Muscle of back (tissue), 11 donors: ENCODE data around the gene NOM1. TPM values are rescaled to one million over a fixed set of nuclear protein-coding genes. Genes with fewer than 3 reads are reported as not detected.
A peak's percentile ranks its signal among the peaks of the same experiment; 100 is the strongest.

Experiments used
- DNase-seq, 3 donors: peaks; one replicate each; pipeline versions ENCODE4 v3.0.0 to v3.0.0-alpha.2; 2013
- polyA plus RNA-seq, 10 donors: library from polyadenylated mRNA; unstranded; fragments of 120-200 nt; gene quantifications; one replicate each; pipeline ENCODE4 v1.2.1, GENCODE V29; 2013; ENCODE audit not compliant: insufficient read length in 10 of 10

NOM1 gene
- polyA plus RNA-seq, 10 donors, result 11.0 to 22.9 (median 16.7) TPM

DNA sequence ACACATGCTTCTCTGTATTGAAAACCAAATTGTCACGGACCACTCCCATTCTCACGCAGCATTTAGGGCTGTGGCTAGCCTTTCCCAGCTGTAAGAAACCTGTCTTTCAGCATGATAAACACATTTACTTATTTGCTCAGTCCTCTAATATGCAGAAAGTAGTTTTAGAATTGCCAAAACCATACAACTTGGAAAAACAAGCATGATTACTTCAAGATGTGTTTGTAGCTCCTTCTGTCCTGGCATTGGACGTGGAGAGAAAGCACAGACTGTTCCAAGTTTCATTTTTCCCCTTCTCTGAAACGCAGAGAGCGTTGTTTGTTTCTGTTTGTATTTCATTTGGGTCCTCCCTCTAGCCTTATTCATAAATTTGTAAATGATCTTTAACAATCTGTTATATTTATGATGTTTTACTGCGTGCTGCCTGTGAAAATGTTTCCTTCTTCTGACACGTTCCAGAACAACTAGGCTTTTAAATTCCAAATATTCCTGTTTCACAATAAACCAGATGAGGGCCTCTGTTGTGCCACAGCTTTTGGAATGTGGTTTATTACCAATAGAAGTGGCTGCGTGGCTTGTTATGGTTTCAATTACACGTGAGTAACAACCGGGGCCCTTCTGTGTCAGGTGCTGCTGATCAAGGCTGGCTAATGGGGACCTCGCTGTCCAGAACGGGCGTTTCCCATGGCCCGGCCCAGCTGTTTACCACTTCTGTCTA lies 34.8 kb downstream of the NOM1 start:
- peak; percentile 52 to 88 (median 72) for DNase-seq

DNA sequence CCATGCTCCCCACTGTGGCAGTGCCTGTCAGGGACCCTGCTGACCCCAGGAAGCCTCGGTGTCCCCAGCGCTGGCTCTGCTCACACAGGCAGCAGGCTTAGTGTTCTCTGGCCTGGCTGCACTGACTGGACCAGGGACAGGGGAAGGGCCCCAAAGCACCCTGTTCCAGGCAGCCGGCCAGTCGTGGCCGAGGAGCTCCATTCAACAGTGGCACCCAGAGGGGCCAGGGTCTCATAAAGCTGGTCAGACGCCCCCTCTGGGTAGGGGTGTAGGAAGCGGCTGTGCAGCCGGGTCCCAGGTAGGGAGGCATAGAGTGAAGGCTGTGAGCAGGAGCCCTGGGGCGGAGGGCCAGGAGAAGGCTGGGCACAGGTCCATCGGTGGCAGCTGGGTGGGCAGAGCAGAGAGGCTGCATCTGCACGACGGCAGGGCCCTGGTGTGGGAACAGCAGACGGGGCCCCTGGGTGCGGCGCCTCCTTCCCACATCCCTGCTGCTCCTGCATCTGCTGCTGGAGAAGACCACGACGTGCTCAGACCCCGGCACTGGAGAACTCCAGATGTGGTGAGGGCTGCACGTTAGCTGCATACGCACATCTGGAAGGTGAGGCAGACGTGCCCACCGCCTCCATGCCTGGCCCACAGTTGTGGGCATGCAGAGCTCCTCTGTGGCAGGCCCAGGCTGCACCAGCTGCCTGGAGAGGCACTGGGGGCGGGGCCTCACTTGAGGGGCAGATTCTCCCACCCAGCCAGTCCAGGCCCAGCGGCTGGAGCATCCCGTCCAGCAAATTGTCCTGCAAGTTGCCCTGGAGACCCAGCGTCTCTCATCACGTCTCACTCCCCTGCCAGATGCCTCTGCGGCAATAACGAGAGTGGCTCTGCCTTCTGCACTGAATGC lies 35.8 kb downstream of the NOM1 start:
- DNase-seq, result no peak

DNA sequence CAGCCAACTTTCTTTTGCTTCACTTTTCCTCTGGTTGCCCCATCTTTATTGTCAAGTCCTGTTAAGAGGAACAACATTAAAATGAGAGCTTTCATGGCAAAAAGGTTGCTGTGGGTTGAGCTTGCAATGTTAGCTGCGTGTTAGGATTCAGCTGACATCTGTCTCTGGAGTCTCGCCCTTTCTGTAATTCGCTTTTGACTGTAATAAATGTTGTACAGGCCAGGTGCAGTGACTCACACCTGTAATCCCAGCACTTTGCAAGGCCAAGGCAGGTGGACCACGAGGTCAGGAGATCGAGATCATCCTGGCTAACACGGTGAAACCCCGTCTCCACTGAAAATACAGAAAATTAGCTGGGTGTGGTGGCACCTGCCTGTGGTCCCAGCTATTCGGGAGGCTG lies 36.9 kb downstream of the NOM1 start:
- no peak for DNase-seq

DNA sequence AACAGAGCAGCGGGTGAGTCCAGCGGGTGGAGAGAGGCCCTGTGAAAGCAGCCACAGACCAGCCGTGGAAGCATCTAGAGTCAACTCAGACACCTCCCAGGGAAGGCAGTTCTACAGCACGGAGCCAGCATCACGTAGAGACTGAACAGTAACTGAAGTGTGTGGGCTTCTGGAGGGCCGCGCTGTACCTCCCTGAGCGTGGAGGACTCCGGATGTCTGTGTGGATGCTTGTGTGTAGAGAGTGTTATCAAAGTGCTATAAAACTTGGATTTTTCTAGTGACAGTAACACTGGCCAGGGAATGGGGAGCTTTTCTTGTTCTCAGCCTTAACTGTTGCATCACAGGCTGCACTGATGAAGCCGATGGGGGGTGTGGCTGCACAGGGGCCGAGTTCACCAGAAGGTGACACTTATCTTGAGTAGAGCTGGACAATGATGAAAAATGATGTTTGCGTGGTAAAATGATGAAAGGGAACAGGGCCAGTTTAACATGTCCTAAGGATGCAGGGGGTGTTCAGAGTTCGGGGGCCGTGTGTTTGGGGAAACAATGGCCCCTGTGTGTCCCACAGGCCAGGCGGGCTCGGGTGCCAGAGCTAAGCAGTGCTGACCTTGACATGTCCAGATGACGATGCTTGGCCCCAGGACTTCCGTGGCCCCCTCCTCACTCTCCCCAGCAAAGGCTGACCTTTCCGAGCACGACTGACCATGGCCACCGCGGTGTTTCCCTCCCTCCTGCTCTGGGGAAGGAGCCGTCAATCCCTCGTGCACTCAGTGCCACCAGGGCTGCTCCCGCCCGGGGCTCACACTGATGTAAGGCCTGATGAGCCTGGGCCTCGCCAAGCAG lies 39.1 kb downstream of the NOM1 start:
- no peak for DNase-seq

DNA sequence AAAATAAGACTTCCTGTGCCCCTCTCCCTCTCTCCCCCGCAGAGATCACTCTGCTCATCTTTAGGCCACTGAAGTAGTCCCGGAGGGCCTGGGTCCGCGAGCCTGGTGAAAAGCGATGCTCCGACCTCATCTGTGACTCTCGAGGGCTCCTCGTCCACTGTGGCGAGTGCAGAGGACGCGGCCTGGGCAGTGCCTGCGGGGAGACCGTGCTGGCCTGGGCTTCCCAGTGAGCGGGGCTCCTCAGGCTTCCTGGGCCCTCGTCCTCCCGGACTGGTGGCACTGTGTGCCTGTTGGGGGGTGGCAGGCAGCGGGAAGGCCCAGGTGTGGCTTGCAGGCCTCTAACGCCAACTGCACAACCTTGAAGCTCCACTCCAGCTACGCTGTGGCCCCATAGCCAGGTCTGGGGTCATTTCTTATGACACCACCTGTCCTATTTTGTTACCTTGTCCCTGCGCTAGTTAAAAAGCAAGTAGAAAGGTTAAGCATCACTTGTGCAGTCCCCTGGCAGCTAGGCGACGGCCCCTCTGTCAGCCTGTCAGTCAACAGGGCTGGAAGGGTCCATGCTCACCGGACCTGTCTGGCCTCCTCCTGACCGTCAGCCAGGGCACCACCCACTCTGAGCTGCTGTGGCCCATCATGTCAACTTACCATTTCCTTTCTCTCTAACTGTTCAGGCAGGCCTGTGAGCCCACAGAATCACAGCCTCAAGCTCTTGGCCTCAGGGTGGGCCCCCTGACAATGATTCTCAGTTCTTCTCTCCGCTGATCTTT lies 40.4 kb downstream of the NOM1 start:
- no peak for DNase-seq

DNA sequence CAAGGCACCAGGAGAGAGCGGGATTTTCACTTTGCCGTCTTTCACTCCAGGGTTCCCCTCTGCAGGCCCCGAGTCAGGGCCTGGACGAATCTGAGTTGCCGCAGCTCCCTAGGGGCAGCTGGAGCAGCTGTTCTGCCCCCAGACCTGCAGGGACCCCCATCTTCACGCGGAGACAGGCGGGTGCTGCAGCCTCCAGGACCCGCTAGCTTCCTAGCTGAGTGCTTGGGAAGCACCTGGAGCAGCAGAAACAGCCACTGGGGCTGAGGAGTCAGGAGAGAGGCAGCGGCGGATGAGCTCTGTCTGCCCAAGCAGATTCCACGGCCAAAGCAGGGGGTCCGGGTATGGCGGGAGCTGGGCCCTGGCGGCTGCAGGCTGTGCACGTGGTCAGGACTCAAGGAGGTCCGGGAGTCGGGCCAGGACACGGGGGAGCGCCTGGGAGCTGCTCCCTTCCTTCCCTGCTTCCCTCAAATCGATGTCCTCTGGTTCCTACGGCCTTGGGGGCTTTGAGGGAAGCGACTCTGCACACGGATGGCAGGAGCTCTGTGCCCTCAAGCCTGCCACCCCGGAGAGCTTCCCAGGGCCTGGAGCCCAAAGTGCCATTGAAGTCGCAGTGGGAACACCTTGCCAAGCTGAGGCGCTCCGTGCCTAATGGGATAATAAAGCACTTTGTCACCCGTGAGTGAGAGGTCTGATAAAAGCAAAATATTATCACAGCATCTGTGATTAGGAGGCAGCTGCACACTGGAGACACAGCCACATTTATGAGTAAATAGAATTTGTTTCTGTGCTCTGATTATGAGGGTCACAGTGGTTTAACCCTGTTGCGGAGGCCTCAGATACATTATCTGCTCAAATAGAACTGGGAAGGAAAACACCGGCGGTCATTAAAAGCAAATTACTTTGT lies 43.8 kb downstream of the NOM1 start:
- DNase-seq, result peak in 2 of 3 donors; percentile 9 to 46

DNA sequence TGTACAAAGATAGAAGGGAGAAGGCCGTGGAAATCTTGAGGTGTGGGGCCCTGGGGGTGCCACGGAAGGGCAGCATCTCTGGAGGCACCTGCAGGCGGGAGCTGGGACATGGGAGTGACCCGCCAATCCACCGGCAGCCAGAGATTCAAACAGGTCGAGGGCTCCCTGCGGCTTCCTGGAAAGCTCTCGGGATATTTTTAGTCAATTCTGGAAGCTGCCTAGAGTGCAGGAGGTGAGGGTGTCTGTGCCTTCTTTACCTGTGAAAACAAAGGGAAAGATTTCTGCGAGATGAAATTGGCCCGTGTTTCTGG lies 44.4 kb downstream of the NOM1 start:
- DNase-seq, result no peak

DNA sequence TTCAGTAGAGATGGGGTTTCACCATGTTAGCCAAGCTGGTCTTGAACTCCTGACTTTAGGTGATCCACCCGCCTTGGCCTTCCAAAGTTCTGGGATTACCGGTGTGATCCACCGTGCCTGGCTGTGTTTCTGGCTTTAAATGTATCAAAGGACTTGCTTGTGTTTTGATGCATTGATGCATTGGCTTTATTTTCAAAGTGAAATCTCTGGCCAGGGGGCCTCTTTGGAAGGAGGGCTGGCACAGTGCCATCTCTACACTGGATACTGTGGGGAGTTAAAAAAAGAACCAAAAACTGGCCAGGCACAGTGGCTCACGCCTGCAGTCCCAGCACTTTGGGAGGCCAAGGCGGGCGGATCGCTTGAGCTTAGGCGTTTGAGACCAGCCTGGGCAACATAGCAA lies 44.9 kb downstream of the NOM1 start:
- no peak for DNase-seq

DNA sequence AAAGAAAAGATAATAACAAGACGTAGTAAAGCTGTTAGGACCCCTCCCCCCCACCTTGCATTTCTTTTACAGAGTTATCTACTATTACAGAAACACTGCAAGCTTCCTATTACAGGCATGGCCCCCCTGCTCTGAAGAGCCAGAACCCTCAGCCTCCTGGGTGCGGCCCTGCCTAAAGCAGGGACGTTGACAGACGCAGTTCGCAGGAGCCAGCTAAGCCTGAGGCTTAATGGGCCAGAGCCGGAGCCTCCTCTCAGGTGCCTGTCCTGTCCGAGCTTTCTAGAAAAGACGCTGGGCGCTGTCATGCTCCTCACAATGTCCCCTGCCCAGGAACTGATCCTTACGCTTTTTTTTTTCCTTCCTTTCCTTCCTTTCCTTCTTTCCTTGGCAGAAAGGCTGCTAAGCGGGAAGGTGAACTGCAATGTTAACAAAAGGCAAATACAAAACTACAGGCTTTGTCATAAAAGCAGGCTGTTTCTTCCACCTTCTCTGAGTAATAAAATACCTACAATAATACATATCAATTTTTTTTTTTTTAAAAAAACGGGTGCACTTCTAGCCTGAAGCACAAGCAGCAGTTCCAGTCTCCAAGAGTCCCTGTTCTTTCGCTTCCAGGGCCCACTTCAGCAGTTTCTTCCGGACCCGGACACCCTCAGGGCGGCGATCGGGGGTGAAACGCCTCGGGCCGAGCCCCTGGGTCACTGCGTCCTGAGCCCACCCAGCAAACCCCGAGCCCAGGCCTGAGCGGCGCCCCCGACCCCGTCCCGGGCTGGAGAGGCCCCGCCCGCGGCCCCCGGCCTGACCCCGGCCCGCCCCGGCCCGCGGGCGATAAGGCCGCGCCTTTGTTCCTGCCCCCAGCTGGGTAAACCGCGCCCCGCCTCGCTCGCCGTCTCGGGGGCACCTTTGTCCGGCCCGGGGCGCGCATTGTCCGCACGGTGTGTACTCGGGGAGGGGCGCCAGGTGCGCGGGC lies 49.8 kb downstream of the NOM1 start:
- DNase-seq, result no peak

DNA sequence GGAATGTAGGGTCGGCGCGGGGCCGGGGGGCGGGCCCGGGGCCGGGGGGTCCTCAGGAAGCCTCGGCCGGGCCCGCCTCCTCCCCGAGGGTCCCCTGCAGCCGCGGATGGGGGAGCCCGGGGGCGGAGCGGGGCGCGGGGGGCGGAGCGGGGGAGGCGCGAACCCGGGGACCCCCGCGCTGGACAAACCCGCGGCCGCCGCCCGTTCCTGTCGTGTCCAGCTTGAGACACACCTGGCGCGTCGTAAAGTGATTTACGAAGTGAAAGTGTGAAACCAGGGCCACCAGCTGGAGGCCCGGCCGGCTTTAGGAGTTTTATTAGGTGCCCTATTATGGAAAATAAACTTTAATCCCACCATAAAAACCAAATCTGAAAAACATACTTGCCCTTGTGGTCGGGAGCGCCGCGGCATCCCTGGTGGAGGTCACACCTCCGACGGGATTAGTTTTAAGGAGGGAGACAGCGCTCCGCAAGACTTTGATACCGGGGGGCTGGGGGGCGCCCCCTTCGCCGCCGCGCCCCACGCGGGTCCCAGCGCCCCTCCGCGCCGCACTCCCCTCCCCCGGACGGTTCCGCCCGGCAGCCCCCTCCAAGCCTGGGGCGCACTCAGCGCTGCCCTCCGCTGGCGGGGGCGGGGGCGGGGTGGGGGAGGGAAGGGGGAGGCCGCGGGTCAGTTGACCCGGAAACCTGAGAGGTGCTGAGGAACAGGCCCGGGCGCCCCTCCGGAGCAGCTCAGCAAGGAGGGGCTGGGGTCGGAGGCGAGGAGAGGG lies 50.6 kb downstream of the NOM1 start:
- DNase-seq, result no peak

DNA sequence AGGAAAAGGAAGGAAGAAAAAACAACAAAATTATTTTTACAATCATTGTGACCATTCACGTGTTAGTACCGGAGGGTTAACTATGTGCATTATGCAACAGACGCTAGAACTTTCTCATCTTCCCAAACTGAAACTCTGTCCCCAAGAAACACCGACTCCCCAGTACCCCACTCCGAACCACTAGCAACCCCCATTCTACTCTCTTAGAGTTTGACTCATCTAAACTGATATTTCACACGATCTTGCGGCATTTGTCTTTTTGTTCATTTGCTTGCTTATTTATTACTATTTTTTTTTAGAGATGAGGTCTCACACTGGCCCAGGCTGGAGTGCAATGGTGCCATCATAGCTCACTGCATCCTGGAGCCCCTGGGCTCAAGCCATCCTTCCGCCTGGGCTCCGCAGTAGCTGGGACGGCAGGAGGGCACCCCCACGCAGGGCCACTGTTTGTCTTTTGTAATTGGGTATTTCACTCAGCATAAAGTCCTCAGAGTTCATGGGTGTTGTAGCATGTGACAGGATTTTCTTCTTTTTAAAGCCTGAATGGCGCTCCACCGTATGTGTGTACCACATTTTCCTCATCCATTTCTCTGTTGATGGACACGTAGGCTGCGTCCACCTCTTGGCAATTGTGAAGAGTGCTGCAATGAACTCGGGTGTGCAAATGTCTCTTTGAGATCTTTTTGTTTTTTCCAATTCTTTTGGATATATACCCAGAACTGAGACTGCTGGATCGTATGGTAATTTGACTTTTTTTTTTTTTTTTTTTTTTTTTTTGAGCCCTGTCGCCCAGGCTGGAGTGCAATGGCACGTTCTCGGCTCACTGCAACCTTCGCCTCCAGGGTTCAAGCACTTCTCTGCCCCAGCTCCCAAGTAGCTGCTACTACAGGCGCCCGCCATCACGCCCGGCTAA lies 51.5 kb downstream of the NOM1 start:
- no peak for DNase-seq

DNA sequence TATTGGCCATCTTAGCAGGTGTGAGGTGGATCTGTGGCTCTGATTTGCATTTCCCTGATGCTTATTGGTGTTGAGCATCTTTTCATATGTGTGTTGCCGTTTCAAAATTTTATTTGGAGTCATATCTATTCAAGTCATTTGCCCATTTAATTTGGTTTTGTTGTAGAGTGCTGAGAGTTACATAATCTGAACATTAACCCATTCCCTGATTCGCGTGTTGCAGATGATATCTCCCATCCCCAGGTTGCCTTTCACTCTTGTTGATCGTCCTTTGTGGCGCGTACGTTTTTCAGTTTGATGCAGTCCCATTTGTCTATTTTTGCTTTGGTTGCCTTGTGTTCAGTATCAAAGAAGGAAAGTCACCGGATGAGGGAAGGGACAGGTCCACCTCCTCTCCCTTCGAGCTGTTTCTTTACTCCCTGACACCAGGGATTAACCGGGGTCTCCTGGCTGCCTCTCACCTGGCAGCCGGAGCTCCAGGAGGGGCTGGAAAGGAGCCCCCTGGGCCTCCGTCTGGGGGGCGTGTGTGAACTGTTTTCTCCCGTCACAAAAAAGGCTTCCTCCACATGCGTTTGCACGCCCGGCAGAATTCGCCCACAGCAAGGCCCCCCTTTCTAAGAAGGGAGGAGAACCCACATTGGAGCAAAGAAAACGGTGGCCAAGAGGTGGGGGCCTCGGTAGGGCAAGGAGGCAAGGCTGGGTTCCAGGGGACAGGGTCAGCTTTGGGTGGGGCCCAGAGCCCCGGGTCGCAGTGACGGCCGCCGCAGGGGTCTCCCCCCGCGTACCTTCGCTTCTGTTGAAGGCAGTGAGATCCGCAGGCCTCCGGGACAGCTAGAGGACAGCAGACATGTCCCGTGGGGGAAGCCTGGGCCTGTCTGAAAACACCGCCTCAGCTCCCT lies 52.7 kb downstream of the NOM1 start:
- DNase-seq, result no peak

DNA sequence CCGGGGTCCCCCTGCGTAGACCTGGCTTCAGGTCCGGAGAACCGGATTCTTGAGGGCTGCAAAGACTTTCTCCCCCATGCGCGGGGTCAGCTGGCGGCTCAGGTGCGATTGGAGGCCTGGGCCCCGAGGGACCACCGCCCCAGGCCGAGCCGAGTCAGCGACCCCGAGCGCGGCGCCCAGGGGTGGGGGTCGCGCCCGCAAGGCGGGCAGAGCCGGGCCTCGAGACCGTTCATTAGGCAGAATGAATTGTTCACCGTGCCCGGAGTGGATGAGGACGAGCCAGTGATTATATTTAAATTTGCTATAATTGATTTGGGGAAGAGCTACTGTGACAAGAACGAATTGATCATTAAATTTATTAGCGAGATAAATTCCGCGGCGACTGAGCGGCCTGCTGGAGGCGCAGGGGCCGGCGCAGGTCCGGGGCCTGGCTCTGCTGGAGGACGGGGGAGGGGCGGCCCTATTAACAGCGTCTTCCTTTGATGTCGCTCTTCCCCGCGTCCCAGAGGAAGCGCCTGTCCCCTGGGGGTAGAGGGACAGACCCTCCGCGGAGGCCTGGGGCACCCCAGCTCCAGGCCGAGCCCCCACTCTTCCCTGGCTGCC lies 53.4 kb downstream of the NOM1 start:
- DNase-seq, result no peak

DNA sequence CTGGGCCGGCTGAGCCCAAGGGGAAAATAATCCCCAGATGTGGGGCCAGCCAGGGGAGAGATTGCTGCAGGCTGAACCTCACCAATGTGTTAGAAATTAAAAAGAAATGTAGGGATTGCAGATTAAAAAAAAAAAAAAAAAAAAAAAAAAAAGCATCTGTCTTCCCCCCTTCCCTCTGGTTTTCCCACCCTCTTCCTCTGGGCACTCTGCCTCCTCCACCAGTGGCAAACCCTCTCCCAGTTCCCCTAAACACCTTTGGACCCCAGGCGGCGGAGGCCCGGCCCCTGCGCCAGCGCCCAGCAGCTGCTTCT lies 53.9 kb downstream of the NOM1 start:
- no peak for DNase-seq

DNA sequence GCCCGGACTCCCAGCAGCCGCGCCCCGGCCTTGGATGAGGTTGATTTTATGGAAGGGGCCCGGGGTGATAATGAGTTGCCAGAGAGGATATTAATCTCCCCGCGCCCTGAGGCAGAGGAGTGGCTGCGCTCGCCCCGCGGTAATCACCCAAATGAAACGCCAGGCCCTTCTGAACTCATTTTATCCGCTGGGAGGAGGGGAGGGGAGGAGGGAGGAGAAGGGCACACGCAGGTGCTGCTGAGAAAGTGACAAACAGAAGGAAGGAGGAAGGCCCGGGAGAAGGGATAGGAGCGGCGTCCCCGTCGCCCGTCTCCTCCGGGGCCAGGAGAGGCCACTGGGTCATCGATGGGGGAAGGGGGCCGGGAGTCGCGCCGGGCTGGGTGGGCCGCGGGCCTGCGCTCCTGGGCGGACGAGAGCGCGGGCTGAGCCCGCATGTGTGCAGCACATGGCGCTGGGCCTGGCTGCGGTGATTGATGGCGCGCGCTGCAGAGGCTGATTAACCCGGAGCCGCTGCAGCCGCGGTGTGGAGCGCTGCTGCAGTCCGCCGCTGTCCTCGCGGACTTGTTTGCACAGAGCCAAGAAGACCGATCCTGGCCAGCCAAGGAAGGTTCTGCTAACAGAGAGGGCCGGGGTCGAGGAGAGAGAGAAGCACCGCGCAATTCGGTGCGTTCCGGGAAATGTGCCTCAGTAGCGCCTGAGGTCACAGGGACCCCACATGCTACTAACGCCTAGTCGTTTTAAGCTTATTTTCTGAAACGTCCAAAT lies 54.4 kb downstream of the NOM1 start:
- peak in 2 of 3 donors; percentile 28 to 73 for DNase-seq
